SIG-M5 treated with dmso at 0.1 percent for 504 hours (cell line): Measurements from ENCODE around the gene LYPLA2.
A peak's percentile ranks its signal among the peaks of the same experiment; 100 is the strongest.
"Not testable (repeated sequence)": the region's sequence is repeated elsewhere in the genome, so short reads cannot be mapped to it uniquely, and the experiment has no call there.

Experiments used
- DNase-seq: peaks from one replicate; lab custom pipeline; 2025; ENCODE audit not compliant: unreplicated experiment; lab: John Stamatoyannopoulos, UW

The LYPLA2 gene

GRCh38 chr1:23825762-23826522, 35.0 kb downstream of the LYPLA2 start:
- no peak for DNase-seq

DNA sequence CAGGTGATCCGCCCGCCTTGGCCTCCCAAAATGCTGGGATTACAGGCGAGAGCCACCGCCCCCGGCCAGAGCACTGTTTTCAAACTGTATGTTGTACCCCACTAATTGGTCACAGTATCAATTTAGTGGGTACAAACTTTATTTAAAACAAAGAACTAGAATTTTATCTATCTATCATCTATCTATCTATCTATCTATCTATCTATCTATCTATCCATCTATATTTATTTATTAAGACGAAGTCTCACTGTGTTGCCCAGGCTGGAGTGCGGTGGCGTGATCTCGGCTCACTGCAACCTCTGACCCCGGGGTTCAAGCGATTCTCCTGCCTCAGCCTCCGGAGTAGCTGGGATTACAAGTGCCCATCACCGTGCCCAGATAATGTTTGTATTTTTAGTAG, 35.6 kb downstream of the LYPLA2 start:
- DNase-seq: not testable (repeated sequence)

DNA sequence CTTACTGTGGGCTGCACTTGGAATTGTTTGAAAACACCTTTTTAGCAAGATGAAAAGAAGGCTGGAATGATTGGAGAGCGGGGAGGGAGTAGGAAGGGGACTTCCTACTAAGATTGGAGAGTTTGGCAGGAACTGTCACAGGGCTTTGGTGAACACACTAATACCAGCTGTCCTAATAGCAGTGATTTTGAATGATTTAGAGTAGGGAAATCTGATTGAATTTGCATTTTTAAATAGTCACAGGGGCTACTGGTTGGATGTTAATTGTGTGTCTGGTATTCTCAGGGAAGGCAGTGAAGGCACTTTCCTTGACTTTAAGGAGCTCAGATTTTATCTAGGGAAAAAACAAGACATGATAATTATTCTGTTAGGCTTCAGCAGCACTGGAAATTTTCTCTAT, 36.8 kb downstream of the LYPLA2 start:
- no peak for DNase-seq

GRCh38 chr1:23834156-23834555, 43.2 kb downstream of the LYPLA2 start:
- DNase-seq: not testable (repeated sequence)

- DNase-seq: peak; percentile 17
These were observed 45.1 kb downstream of the LYPLA2 start for GRCh38 chr1:23836037-23836436.

DNA sequence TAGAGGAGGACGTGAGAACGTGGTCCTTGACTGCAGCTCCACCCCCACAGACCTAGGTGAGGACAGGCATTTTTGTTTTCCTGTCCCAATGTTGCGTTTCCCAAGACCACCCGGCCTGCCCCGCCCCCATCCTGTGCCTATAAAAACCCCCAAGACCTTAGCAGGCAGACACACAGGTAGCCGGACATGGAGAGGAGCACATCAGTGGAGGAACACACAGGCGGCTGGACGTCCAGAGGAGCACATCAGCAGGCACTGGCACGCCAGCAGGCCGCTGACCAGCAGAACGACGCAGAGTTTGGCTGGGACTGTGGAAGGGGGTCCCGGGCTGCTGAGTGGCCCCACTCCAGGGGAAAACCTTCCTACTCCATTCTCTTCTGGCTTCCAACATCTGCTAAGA, 47.0 kb downstream of the LYPLA2 start:
- no peak for DNase-seq

DNA sequence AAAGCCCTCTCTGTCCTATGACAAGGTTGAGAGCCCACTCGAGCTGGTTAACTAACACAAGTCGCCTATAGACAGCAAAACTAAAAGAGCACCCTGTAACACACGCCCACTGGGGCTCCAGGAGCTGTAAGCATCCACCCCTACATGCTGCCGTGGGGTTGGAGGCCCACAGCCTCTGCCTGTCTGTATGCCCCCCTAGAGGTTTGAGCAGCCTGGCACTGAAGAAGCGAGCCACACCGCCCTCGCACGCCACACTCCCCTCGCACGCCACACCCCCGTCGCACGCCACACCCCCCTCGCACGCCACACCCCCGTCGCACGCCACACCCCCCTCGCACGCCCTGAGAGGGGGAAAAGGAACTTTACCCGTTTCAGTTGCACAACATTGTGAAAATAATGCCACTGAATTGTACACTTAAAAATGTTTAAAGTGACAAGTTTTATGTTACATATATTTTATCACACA, 47.5 kb downstream of the LYPLA2 start:
- DNase-seq: peak; percentile 68

DNA sequence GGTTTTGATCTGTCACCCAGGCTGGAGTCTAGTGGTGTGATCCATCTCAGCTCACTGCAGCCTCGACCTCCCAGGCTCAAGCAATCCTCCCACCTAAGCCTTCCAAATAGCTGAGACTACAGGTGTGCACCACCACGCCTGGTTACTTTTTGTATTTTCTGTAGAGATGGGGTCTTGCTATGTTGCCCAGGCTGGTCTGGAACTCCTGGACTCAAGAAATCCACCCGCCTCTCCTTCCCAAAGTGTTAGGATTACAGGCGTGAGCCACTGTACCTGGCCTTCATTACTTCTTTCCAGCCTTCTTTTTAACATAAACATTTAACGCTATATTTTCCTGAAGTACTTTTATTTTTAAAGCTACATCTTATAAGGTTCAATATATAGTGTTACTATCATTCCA, 52.7 kb downstream of the LYPLA2 start:
- DNase-seq: no peak
